AG10803 (cell line): ENCODE results near the gene CCDC187.
A peak's percentile ranks its signal among the peaks of the same experiment; 100 is the strongest.

ENCODE experiments used
- DNase-seq: peaks from one replicate; pipeline ENCODE4 v3.0.0; 2010; ENCODE audit warnings: low read depth
- H3K4me3 ChIP-seq: 2 replicates; pipeline ENCODE4 v1.5.1; 2011; ENCODE audit warnings: mild to moderate bottlenecking, low read length, control low read depth
- TF ChIP-seq, protein P1 (sequence below): conservative IDR thresholded peaks from 2 replicates; pipeline ENCODE4 v1.5.1; 2011; ENCODE audit warnings: mild to moderate bottlenecking, low read length, control low read depth, inconsistent platforms

CCDC187 gene

DNA sequence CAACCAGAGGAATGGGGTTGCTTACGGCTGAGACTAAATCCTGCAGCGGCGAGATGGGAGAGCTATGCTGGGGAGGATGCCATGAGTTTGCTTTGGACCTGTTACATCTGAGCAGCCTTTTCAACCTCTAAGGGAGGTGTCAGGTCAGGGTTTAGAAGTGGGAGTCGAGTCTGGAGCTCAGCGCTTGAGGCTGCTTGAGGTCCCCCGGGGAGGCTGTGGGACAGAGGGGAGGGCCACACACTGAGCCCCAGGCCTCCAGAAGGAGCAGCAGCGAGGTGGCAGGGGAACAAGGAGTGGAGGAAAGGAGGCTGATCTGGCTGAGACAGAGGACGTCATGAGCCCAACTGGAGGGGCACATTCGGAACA lies 56.4 kb downstream of the CCDC187 start:
- no peak overlapping the region for H3K4me3 ChIP-seq
- TF ChIP-seq, protein P1, sequence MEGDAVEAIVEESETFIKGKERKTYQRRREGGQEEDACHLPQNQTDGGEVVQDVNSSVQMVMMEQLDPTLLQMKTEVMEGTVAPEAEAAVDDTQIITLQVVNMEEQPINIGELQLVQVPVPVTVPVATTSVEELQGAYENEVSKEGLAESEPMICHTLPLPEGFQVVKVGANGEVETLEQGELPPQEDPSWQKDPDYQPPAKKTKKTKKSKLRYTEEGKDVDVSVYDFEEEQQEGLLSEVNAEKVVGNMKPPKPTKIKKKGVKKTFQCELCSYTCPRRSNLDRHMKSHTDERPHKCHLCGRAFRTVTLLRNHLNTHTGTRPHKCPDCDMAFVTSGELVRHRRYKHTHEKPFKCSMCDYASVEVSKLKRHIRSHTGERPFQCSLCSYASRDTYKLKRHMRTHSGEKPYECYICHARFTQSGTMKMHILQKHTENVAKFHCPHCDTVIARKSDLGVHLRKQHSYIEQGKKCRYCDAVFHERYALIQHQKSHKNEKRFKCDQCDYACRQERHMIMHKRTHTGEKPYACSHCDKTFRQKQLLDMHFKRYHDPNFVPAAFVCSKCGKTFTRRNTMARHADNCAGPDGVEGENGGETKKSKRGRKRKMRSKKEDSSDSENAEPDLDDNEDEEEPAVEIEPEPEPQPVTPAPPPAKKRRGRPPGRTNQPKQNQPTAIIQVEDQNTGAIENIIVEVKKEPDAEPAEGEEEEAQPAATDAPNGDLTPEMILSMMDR, result no peak
- DNase-seq, result no peak

DNA sequence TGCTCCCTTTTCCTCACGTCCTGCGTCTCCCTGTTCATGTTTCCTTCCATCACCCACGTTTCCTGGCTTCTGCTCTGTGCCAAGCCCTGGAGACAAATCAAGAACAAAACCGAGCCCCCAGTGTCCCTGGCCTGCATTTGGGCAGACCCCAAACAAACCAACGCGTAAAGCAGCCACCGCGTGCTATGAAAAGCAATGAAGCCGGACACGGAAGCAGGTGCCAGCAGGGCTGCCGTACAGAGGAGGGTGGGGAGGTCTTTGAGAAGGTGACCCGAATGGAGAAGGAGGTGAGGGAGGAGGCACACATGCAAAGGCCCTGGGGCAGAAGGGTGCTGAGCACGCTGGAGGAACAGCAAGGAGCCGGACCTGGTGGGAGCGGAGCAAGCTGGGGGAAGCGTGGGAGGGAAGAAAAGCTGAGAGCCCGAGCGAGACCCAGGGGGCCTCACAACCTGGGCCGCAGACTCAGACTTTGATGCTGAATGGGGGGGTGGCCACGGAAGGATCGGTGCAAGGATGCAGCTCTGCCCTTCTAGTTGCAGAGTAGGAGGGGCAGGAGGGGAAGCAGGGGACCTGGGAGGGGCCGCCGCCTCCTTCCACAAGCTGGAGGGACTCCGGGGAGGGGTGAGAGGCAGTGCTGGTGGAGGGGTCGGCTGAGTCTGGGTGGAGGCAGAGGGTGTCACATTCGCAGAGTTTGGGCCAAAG lies 56.9 kb downstream of the CCDC187 start:
- TF ChIP-seq, protein P1, result no peak
- no peak for DNase-seq

DNA sequence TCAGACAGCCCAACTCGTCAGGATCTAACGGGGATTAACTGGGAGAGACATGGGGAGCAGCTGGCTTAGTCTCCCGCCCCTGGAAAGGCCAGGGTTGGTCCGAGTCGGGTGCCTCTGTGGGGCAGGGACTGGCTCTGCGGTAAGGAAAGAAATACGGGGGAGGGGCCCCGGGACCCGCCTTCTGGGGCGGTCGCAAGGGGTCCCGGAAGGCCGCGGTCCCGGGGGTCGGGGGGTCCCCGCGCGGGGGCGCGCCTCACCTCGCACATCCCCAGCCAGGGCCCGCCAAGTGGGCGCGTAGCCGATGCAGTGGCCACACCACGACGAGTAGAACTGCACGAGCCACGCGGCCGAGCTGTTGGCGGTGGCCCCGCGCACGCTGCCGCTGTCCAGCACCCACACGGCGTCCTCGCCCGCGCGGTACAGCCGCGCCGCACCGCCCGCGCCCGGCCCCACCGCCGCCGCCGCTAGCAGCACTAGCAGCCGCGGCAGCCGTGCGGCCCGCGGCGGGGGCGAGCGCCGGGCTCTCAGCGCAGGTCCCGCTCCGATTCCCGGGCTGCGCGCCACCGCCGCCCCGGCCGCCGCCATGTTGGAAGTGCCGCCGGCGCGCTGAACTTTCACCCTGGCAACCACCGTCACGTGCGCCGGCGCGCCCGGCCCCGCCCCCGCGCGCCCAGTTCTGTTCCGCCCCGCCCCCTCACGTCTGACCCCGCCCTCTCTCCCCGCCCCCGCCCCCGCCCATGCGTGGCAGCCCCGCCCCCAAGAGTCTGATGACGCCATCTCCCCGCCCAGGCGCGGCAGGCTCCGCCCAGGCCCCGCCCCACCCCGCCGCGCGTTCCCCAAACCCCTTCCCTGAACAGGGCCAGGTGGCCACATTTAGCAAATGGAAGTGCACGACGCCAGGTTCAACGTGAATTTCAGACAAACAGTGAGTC lies 58.4 kb downstream of the CCDC187 start, which contains the start of gene QSOX2:
Gene QSOX2 (minus strand): TSS at position 594 of the 932 bp plus-strand sequence. CDS start 9 bp downstream, at position 585.
- peak; percentile 70 for DNase-seq
- peak within 1 kb of the TSS; percentile 72 for H3K4me3 ChIP-seq
- TF ChIP-seq, protein P1, result no peak

More for the DNA sequence above, 56.9 kb downstream of the CCDC187 start:
- H3K4me3 ChIP-seq, result no peak overlapping the region

GRCh38 chr9:136244969-136245218 lies 59.0 kb downstream of the CCDC187 start:
- no peak for DNase-seq
- H3K4me3 ChIP-seq, result peak overlapping the region; percentile 72
- TF ChIP-seq, protein P1, result no peak

- TF ChIP-seq, protein P1, result no peak
- DNase-seq, result no peak
- peak overlapping the region; percentile 72 for H3K4me3 ChIP-seq
These were observed 59.5 kb downstream of the CCDC187 start for GRCh38 chr9:136244122-136244968.

GRCh38 chr9:136243631-136244030 lies 60.3 kb downstream of the CCDC187 start:
- TF ChIP-seq, protein P1, result no peak
- no peak overlapping the region for H3K4me3 ChIP-seq
- DNase-seq, result no peak
